ENCODE data around the gene SETD2.

Gene SETD2

DNA sequence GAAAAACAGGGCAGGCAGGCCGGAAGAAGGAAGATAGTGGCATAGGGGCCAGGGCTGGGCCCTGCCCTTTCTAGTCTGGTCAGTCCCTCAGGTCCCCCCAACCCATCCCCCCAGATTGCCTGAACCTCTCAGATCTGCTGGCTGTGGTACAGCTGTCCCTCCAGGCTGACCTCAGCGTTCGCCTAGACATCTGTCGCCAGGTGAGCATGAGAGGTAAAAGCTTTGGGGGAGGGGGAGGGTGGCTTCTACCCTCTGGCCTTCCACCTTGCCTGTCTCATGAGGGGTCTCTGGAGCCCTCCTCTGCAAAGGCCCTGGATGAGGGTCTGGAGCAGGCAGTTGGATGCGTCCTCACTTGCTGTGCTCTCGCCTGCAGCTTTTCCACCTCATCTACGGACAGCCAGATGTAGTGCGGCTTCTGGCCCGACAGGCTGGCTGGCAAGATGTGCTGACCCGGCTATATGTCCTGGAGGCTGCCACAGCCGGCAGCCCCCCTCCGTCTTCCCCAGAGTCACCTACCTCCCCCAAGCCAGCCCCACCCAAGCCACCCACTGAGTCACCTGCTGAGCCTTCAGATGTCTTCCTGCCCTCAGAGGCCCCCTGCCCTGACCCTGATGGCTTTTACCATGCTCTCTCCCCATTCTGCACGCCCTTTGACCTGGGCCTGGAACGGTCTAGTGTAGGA is 164.3 kb downstream of the SETD2 start:
- DNase-seq (ENCODE audit: low read depth in 2 of 3, low spot score in 1 of 3) = no peak

DNA sequence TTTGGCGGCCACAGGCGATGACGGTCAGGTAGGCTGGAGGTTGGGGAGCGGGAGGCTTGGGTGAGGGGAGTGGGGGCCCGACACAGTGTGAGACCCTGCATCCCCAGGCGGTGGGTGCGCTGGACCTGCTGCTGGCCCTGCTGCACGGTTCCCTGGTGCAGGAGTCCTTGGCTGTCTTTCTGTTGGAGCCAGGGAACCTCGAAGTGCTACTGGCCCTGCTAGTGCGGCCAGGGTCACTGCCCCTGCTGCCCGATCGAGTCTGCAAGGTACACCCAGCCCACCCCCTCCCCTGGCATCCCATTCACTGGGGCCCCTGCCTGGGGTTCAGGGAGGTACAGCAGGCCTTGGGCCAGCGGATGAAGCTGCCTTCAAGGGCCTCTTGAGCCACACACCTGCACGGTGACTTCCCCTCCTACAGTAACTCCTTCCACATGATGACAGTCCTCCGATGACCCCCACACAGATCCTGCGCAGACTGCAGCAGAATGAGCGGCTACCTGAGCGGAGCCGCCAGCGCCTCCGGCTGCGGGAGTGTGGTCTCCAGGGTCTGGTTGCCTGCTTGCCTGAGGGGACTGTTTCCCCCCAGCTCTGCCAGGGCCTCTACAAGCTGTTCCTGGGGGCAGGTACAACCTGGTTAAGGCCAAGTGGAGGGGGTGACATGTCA is 164.9 kb downstream of the SETD2 start:
- DNase-seq (ENCODE audit: low read depth in 2 of 3, low spot score in 1 of 3) = no peak

DNA sequence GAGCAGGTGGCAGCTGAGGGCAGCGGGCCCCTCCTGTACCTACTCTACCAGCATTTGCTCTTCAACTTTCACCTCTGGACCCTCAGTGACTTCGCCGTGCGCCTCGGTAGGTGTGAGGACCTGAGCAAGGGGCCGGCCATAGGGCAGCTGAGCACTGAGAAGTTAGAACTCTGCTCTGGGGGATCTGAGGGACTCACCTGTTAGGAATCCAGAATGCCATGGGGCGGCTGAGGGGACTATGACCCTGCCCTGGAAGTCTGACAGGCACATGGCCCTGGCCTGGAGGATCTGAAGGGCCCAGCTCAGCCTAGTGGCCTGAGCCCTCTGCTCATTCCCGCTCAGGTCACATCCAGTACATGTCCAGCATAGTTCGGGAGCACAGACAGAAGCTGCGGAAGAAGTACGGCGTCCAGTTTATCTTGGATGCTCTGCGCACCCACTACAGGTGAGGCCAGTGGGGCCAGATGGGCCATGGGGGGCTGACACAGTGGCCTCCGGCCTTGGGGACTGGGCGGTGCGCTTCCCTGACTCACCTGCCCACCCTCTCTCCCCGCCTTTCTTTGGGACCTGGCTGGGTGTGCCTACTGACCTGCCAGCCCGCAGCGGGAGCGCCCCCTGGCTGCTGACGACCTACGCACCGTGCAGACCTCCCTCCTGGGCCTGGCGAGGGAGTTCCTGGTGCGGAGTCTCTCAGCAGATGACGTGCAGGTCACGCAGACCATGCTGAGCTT is 165.6 kb downstream of the SETD2 start:
- peak in 2 of 3 donors; percentile 64 to 67 for DNase-seq (ENCODE audit: low read depth in 2 of 3, low spot score in 1 of 3)

DNA sequence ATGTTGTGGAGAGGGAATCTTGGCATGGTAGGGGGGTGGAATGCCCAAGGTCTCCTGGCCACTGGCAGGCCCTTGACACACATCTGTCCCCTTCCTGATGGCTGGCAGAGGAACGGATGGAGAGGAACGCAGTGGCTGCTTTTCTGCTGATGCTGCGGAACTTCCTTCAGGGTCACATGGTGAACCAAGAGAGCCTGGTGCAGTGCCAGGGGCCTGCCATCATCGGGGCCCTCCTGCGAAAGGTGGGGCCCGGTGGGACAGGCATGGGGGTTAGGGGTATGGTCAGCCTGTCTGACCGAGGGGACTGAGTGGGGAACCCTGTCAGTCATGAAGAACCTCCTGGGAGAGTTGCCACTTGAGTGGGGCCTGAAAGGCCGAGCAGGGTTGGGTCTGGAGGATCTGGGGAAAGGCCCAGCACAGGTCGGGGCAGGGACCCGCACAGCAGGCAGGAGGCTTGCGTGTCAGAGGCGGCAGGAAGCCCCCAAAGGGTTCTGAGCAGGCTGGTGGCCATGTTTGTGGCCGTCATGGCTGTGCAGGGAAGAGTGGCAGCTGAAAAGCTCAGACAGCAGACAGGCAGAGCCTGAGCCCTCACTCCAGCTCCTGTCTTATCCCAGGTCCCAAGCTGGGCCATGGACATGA is 166.3 kb downstream of the SETD2 start:
- no peak for DNase-seq (ENCODE audit: low read depth in 2 of 3, low spot score in 1 of 3)

DNA sequence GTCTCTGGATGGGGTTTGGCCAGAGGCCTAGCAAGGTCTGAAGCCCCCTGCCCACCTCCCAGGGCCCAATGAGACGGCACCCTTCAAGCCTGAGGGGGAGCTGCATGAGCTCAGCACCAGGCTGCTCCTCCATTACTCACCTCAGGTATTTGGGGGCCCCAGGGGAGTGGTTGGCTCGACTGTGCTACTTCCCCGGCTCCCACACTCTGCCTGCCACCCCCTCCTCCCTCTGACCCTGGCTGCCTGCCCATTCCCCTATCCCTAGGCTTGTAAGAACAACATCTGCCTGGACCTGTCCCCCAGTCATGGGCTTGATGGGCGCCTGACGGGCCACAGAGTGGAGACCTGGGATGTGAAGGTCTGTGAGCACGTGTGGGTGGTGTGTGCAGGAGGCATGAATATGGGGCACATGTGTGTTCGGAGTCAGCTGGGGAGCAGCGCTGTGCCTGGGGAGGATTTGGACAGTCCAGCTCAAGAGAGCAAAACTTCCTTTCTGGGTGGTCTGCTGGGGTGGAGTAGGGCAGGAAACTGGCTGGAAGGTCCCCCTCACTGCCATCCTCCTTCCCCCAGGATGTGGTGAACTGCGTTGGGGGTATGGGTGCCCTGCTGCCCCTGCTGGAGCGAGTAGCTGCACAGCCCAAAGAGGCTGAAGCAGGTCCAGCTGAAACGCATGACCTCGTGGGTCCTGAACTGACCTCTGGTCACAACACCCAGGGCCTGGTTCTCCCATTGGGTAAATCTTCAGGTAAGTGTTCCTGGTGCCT is 167.0 kb downstream of the SETD2 start:
- DNase-seq (ENCODE audit: low read depth in 2 of 3, low spot score in 1 of 3) = no peak

DNA sequence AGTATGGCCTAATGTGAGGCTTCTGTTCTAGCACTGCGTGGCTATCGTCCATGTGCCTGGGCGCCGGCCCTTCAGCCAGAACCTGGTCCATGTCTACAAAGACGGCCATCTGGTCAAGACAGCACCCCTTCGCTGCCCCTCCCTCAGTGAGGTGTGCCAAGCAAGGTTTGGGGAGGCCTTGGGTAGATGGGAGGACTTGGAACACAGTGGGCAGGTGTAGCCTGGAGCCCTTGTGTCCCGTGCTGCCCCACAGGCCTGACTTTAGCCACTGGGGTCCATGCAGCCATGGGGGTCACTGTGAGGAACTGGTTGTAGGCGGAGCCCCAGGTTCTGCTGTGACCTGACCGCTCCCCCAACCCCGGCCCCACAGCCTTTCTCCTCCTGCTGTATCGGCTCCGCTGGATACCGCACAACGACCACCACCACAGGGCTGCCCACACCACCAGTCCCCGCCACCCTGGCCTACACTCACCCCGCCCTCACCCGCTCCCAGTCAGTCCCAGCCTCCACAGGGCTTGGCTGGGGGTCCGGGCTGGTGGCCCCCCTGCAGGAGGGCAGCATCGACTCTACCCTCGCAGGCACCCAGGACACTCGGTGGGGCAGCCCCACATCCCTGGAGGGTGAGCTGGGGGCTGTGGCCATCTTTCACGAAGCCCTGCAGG is 167.9 kb downstream of the SETD2 start:
- no peak for DNase-seq (ENCODE audit: low read depth in 2 of 3, low spot score in 1 of 3)

DNA sequence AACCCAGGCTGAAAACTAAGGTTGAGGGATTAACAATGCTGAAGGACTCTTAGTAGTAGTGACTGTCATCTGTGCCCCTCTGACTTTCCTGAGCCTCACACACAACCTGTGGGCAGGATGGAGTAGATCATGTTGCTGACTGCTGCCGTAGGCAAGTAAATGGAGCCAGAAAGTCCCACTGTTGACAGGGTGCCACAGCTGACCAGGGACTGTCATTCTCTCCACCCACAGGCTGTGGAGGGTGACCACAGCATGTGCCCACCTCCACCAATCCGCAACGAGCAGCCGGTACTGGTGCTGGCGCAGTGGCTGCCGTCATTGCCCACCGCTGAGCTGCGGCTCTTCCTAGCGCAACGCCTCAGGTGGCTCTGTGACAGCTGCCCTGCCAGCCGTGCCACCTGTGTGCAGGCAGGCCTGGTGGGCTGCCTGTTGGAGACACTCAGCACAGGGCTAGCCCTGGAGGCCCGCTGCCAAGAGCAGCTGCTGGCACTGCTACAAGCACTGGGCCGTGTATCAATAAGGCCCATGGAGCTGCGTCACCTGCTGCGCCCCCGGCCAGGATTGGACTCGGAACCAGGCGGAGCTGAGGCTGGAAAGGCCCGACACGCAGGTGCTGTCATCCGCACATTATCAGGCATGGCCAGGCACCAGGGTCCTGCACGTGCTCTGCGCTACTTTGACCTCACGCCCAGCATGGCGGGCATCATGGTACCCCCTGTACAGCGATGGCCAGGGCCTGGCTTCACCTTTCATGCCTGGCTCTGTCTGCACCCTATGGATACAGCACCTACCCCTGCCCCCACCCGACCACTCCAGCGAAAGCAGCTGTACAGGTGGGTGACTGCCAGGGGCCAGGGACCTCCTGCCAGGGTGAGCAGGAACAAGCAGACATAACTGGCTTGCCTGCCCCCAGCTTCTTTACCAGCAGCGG is 168.8 kb downstream of the SETD2 start:
- no peak for DNase-seq (ENCODE audit: low read depth in 2 of 3, low spot score in 1 of 3)

DNA sequence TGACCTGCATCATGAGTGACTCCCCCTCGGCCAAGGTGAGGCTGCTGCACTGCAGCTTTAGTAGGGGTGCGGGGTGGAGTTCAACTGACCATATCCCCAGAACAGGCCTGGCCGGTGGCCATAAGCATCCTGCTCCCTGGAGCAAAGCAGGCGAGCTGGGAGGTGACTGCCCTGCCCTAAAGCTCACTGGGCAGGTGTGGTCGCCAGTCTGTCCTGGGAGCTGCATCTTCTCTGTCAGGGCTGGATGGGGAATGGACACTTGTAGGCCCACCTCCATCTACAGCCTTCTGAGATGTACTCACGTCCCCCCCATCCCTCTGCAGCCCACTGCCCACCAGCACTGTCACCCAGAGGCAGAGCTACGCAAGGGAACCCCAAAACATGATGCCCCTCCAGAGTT is 169.9 kb downstream of the SETD2 start:
- no peak for DNase-seq (ENCODE audit: low read depth in 2 of 3, low spot score in 1 of 3)

DNA sequence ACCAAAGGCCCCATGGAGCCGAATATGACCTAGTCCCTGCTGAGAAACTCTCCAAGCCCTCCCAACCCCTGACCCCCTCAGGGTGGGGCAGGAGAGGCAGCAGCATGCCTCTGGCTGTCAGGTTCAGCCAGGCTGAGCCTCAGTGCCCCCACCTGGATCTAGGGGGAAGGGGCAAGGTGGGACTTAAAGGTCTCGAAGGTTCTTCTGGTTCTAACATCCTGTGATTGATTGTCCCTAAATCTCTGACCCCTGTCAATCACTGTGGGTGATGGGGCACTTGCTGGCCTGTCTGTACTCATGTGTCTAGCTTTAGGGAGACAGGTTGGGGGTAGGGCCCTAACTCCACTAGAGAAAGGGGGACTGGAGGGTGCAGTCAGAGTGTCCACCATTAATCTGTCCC is 170.6 kb downstream of the SETD2 start:
- DNase-seq (ENCODE audit: low read depth in 2 of 3, low spot score in 1 of 3) = no peak

DNA sequence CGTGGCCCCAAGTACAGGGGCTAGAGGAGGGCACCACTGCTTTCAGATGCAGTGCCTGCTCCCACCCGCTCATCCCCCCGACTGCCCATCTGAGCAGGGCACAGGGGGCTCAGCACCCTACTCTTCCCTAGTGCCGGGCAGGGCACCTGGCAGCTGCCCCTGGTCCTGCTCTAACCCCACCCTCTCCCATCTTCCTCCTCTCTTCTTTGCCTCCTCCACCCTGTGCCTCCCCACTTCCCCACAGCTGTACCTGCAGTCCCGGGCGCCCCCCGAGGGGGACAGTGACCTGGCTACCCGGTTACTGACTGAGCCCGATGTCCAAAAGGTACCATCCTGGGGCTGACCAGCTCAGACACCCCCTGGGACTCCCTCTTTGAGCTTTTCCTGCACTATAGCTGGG is 171.7 kb downstream of the SETD2 start:
- no peak for DNase-seq (ENCODE audit: low read depth in 2 of 3, low spot score in 1 of 3)

DNA sequence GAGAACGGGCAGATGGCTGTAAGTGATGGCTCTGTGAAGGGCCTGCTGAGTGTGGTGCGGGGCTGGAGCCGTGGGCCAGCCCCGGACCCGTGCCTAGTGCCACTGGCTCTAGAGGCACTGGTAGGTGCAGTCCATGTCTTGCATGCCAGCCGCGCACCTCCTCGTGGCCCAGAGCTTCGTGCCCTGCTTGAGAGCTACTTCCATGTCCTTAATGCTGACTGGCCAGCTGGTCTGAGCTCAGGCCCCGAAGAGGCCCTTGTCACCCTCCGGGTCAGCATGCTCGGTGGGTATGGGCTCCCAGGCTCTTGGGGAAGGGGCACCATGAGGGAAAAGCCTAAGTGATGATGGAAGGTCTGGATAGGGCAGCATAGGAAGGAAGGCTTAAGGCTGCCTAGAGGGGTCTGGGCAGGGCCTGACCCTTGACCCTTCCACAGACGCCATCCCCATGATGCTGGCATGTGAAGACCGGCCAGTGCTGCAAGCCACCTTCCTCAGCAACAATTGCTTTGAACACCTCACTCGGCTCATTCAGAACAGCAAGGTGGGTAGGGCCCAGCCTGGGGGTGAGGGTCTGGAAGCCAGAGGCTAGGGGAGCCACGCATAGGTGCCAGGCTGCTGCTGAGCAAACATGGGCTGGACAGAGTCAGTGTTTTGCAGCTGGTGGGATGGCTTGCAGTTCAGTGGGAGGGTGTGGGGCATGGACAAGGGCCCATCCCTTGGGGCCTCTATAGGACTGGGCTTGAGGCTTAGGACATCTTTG is 172.3 kb downstream of the SETD2 start:
- DNase-seq (ENCODE audit: low read depth in 2 of 3, low spot score in 1 of 3) = no peak

DNA sequence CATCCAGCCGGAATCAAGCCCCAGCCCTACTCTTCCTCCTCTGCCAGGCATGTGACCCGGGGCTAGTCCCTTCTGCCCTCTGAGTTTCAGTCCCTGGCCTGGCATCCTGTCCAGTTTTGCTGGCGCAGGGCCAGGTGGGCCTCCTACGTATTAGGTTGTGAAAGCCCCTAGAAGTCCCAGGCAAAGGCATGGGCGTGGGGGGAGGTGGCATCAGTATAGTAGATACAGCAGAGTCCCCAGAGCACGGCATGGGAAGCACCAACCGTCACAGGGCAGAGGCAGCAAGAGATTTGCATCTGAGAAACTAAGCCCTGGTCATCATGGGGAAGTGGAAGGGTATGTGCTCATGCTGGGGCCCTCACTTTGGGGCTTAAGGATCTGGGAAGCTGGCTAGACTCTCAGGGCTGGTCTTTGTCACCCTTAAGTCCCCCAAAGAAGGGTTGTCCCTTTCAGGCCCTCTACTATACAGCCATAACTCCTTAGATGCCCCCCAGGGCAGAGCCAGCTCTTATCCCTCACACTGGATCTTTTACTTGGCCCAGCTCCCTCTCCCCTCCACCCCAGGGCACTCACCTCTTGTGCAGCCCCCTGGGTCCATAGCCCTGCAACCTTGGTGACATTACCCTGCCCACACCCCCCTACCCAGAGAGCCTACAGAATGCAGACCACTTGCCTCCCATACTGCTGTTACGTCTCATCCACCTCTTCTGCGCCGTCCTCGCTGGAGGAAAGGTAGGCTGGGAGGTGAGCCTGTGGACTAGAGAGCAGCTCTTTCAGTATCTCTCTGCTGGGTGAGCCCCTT is 173.1 kb downstream of the SETD2 start:
- no peak for DNase-seq (ENCODE audit: low read depth in 2 of 3, low spot score in 1 of 3)

DNA sequence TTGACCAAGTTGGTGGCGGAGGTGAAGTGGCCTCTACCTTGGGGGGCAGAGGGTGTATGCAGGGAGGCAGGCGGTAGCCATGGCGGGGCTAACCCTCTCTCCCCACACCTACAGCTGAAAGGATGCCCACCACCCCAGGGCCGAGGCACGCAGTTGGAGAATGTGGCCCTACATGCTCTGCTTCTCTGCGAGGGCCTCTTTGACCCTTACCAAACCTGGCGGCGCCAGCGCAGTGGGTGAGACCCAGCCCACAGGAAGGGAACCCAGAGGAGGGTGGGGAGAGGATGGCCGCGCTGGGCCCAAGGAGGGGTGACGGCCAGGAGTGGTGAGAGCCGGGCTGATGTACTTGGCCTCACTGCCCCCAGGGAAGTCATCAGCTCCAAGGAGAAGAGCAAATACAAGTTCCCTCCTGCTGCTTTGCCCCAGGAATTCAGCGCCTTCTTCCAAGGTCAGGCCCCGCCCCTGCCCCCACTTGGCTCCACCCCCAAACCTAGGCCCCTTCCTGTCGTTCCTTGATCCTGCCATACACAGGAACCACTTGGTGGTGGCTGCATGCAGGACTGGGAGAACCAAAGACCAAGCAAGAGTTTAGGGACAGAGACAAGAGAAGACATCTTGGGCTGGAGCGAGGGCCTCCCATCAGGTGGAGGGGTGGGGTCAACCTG is 174.6 kb downstream of the SETD2 start:
- DNase-seq (ENCODE audit: low read depth in 2 of 3, low spot score in 1 of 3) = no peak

DNA sequence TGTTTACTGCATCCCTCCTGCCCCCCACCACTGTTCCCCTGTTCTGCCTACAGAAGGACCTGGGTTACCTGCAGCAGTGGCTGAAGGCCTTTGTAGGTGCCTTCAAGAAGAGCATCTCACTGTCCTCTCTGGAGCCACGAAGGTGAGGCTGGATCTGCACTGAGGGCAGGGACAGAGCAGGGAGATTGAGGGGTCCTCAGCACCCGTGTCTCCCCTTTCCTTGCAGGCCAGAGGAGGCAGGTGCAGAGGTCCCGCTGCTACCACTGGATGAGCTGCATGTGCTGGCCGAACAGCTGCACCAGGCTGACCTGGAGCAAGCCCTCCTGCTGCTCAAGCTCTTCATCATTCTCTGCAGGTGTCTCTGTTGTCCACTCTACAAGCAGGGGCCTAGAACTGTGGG is 175.3 kb downstream of the SETD2 start:
- DNase-seq (ENCODE audit: low read depth in 2 of 3, low spot score in 1 of 3) = no peak

DNA sequence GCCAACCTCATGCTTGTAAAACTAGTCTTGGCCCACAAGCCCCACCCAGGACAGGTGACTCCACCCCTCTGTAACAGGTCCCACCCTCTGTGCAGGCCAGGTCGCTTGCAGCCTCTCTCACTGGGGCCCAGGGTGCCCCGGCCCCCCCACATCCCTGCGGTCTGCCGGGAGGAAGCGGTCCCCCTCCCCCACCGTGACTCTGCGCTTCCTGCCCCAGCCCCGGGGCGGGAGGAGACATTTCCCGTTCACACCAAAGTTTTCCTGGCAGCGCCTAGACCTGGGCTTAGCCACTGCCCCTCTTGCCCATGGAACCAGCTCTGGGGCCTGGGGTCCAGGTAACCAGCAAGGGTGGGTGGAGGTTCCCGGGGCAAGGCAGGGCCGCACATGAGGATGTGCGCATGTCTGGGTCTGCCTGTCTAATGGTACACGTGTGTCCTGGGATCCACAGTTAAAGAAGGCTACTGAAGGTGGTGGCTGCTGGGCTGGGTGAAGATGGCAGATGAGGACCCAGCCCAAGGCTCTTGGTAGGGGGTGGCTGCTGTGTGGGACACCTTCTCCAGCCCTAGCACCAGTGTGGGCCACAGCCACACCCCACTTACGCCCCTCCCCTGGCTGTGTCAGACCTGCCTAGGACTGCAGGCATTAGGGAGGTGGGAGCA is 176.0 kb downstream of the SETD2 start:
- DNase-seq (ENCODE audit: low read depth in 2 of 3, low spot score in 1 of 3) = peak; percentile 75 to 83 (median 78)

DNA sequence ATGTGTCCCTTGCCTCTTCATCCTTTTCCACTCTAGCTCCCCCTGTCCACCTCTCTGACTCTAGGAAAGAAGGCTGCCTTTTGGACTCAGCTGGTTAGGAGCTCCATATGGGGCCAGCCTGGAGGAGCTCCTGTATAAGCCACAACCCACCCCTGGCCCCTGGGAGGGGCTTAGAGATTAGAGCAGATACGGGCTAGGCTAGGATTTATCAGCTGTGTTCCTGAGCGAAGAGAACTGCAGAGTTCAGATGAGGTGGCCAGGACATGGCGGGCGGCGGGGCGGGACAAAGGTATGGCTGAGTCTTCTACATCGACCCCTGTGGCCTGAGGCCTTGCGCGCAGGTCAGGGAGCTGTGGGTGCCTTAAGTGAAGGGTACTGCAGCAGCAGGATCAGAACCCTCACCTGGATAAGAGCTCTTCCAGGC is 176.6 kb downstream of the SETD2 start:
- no peak for DNase-seq (ENCODE audit: low read depth in 2 of 3, low spot score in 1 of 3)

DNA sequence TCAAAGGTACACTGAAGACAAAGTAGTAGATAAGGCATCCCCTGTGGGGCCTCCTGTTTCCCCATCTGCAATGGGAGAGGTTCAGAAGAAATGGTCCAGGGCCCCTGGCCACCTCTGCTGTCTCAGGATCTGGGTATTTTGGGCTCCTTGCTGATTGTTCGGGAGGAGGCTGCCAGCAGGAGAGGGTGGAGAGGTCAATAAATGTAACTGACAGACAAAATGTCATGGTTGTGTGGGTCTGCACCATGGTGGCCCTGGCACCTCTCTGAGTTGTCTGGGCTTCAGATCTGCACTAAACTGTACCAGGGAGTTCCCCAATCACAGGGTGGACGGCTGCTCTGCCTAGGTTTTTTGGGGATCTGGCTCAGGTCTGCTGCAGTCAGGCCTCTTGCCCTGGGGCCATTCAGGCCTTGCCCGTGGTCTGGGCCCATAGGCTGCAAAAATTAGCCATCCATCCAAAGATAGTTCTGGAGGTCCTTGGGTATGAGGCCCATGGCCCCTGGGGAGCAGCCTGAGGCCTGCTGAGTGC is 177.1 kb downstream of the SETD2 start:
- no peak for DNase-seq (ENCODE audit: low read depth in 2 of 3, low spot score in 1 of 3)
